ENCODE measurements around the gene FHL1.

FHL1 gene

GRCh38 chrX:136189222-136189621 is 41.9 kb downstream of the FHL1 start:
- DNase-seq (ENCODE audit: low spot score): no peak

DNA sequence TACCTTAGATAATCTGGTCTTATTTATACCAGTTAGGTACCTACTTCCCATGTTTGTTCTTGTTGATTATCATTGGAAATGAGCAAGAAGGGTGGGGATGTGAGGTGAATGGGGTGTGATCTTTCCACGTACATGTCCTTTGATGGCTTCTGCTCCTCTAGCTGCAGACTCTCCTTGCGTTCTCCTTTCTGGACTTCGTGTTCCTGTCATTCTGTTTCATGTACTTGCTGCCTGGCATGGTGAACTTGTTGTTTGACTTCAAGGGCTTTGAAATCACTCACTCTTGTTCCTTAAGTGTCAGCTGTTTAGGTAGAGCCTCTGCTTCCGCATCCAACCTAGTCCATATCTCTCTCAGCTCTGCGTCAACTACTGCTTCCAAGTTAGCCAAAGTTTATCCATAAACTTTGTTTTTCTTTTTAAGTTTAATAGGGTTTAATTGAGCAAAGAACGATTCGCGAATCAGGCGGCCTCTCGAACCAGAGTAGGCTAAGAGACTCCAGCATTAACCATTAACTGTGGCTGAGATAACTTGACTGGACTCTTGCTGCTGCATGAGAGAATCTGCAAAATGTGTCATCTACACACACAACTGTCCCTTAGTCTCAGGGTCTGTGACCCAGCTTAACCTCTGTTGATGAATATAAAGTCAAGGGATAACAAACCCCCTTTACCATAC is 42.8 kb downstream of the FHL1 start:
- no peak for DNase-seq (ENCODE audit: low spot score)

DNA sequence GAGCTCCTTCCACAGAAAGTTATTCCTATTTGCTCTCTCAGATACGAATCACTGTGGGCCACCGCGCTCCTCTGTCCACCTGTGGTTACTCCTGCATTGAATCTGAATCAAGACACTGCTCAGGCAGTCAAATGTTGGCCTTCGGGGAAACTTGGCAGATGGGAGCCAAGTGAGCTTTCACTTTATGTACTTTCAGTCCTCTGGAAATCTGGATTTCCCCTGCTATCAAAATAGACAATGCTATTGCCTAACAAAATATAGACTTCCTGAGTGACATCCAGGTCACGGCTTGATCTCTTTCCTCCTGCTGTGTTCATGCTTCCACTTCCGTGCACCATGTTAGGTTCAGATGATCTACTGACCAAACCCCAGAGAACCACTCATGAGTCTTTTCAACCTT is 43.8 kb downstream of the FHL1 start:
- no peak for DNase-seq (ENCODE audit: low spot score)

DNA sequence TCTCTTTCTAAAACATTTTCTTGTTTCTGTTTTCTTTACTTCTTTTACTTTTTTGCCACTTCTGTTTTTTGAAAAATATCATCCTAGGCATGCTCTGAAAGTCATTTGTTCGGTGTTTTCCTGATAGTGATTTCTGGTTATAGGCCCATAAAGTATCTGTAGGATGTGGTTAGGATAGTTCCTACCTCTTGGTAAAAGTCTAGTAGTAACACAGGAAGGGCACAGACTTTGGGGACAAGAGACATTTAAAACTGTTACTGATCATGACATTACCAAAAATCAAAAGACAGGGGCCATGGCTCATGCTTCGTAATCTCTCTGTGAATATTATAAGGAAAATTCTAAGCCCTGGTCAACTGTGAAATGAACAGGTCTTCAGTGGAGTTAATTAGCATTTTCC is 44.8 kb downstream of the FHL1 start:
- DNase-seq (ENCODE audit: low spot score): no peak

DNA sequence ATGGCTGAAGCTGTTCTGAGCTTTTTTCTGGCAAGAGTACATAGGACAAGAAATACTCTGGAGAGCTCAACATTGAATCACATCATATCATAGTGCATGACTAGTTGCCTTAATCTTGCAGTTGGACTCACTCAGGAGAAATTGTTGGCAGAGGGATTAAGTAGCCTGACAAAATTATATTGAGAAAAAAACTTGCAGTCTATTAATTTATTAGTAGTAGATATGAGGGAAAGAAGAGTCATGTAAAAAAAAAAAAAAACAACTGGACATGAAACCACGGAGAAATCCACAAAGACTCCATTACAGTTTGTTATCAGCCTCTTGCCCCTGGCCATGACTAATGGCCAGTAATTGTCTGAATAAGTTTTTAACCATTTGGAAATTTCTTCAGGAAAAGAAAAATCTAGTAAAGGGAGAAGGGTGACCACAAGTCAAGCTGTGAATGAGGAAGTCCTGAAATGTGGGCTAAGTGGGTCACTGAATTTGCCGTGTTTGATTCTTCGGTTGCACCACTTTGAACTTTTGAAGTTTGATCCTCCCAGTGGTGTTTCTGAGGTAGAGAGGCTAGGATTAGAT is 45.6 kb downstream of the FHL1 start:
- peak; percentile 14 for DNase-seq (ENCODE audit: low spot score)

- DNase-seq (ENCODE audit: low spot score): no peak
These were observed 46.4 kb downstream of the FHL1 start for GRCh38 chrX:136193771-136194170.

DNA sequence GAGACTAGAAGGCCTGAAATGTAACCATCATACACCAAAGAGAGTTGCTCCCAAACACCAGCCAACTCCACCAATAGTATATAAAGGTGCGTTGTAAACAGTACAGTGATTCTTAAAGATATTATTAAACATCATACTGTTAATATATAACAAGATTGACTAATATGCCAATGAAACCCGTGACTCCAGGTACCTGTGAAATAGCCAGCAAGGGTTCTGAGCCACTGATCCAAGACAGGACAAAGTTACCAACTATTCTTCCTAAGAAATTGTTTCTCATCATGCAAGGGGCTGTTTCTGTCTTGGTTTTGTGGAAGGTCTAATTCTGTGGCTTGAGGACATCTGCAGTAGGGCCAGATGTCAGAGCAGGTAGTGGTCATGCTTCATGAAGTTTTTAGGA is 47.2 kb downstream of the FHL1 start:
- DNase-seq (ENCODE audit: low spot score): no peak

GRCh38 chrX:136195247-136195646 is 47.9 kb downstream of the FHL1 start:
- DNase-seq (ENCODE audit: low spot score): no peak

- DNase-seq (ENCODE audit: low spot score): no peak
These were observed 49.4 kb downstream of the FHL1 start for GRCh38 chrX:136196691-136197155.

- no peak for DNase-seq (ENCODE audit: low spot score)
These were observed 50.7 kb downstream of the FHL1 start for GRCh38 chrX:136198010-136198409.

DNA sequence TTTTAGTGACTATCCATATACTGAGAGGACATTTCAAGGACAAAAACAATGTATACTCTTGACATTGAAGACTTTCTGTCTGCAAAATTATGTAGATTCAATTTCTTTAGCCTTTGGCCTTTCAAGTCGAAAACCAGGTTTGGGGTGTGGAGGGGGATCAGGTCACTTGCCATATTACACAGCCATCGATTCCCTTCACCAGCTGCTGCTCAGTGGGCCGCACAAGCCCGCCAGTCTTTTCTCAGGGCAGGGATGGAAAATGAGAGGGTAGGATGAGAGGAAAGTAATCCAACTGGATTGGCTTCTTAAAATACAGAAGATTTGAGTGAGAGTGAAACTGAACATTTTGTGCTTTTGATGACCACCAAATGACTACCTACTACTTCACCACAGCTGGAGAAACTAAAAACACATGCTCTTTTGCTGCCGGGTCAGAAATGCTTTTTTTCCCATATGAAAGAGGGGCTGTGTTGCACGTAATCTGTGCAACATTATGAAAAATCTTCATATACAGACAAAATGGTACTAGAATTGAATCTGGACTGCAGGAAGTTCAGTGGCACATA is 51.4 kb downstream of the FHL1 start:
- no peak for DNase-seq (ENCODE audit: low spot score)

GRCh38 chrX:136199365-136199764 is 52.0 kb downstream of the FHL1 start:
- no peak for DNase-seq (ENCODE audit: low spot score)

- DNase-seq (ENCODE audit: low spot score): no peak
These were observed 53.1 kb downstream of the FHL1 start for GRCh38 chrX:136200466-136200865.

GRCh38 chrX:136201601-136202000 is 54.3 kb downstream of the FHL1 start:
- no peak for DNase-seq (ENCODE audit: low spot score)

DNA sequence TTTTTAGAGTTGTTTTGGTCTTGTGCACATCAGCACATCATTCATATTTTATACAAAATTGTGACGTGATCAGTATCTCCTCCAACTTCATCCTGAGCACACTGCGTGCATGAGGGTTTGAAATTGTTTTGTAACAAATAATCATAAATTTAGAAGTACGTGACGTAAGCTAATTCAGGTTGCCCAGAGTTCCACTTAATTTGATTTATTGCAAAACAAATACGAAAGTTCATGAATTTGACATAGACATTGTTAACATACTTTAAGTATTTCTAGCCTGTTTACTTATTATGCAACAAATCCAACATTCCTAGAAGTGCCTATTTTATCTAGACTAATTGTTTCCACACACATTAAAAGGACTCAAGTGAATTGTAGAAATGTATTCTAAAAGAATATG is 55.6 kb downstream of the FHL1 start:
- peak; percentile 23 for DNase-seq (ENCODE audit: low spot score)

DNA sequence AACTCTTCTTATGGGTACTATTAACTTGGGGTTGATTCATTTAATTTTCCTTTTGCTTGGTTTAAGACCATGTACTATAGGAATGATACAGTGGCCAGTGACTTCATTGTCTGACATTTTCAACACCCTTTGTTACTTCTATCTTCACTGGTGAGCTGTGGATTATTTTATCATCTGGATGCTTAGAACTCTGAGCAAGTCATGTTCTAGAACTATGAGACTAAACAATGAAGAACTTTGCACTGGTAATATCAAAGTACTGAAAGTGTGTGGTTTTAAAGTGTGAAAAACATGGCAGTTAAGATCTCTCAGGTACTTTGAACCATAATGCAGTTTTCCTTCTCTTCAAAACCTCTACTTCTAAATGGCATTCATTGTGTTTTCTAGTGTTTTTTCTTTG is 56.1 kb downstream of the FHL1 start:
- no peak for DNase-seq (ENCODE audit: low spot score)

- DNase-seq (ENCODE audit: low spot score): no peak
These were observed 56.6 kb downstream of the FHL1 start for GRCh38 chrX:136203951-136204350.

DNA sequence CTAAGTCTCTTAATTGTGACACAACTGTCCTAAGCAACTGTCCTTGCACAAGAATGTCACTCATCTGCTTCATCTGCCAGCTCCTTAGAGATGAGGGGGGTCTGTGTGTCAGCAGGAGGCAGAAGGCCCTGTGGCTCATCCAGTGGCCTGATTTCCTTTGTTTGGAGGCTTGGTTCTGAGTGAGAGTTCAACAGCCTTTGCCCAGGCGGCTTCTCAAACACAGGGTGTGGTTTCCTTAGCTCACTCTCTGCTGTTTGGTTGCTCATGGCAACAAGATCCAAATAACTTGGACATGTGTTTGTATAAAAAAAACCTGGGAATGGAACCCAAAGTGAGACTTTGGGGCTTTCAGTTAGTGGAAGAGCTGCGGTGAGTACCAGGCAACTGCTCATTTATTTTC is 57.2 kb downstream of the FHL1 start:
- peak; percentile 51 for DNase-seq (ENCODE audit: low spot score)

DNA sequence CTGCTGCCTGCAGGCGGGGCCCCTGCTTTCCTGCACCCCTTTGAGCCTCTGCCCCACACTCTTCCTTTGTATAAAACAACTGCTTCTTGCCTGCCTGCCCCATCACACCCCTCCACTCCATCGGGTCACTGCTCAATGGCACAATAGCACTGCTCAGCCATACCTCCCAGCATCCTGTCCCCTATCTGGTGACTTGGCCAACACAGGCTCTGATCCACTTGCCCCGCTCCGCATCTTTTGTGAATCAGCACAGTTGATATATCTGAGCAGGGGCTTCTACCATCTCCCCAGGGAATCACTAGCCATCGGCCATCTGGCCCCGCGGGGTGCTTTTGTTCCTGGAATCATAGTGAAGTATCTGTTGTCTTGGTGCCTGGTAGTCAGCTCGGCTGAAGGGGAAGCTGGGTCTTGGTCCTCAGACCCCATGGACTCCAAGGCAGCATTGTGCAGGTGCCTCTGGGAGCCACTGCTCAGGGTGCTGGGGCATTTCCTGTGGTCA is 58.6 kb downstream of the FHL1 start:
- DNase-seq (ENCODE audit: low spot score): no peak

DNA sequence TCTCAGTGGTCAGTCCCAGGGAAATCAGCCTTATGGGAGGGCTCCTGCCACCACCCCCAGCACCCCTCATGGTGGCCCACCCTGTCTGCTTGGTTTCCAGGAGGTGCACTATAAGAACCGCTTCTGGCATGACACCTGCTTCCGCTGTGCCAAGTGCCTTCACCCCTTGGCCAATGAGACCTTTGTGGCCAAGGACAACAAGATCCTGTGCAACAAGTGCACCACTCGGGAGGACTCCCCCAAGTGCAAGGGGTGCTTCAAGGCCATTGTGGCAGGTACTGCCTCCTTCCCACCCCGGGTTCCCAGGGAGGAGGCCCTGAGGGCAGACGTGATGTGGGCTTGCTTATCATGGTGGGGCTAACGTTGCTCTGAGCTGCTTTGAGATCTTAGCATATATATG is 59.6 kb downstream of the FHL1 start:
- DNase-seq (ENCODE audit: low spot score): no peak

GRCh38 chrX:136207546-136207945 is 60.2 kb downstream of the FHL1 start:
- DNase-seq (ENCODE audit: low spot score): no peak

- DNase-seq (ENCODE audit: low spot score): peak; percentile 53
These were observed 61.8 kb downstream of the FHL1 start for GRCh38 chrX:136209016-136209738.

GRCh38 chrX:136209751-136210150 is 62.4 kb downstream of the FHL1 start:
- no peak for DNase-seq (ENCODE audit: low spot score)

Data from AG20443 (cell line).